IMR-90 (cell line): ENCODE results near the gene RTN3.

Experiments used
- CTCF ChIP-seq: conservative IDR thresholded peaks from 2 replicates; pipeline ENCODE4 v1.5.1; 2012; ENCODE audit warnings: mild to moderate bottlenecking, low read depth, low read length, improper control_type of control experiment
- ELK1 ChIP-seq: fragments of 150-350 bp; IDR thresholded peaks from 2 replicates; pipeline ENCODE4 v1.6.1; 2016; ENCODE audit warnings: low read depth, mild to moderate bottlenecking, low read length, moderate library complexity, borderline replicate concordance

- no peak for TF ChIP-seq ELK1
- TF ChIP-seq CTCF = no peak
Measured at GRCh38 chr11:63708764-63709163, 27.5 kb downstream of the RTN3 start.
